ENCODE measurements around the gene AFMID.

DNA sequence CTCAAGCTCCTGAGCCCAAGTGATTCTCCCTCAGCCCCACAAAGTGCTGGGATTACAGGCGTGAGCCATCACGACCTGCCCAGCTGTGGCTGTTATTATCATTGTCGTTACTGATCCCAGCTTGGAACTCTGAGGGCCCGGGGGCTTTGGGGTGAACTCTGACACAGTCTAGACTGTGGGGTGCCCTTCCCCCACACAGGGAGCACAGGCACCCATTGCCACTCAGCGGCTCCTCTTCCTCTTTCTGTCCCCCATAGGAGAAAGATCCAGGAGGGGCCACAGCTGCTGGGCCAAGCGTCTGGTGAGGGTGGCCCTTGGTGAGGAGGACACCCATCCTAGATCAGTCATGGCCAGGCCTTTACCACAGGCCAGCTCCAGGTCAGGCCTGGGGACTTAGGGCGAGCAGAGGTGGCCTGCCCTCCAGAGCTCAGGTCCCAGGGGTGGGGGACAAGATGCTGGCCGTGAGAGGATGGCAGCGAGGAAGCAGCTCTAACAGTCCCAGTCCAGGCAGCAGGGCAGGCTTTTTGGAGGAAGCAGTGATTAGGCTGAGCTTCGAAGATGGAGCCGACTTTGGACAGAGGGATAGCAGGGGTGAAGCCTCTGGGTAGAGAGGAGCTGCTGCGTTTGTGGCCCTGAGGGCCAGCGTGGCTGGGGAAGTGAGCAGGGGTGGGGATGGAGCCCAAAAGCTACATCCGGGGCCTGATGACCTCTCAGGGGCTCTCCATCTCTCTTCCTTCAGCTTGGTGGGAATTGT lies 69.0 kb downstream of the AFMID start:
- no peak for TF ChIP-seq CTCF (IDR thresholded peaks at IDR 0.05)
- no peak for TF ChIP-seq EP300 (IDR thresholded peaks at IDR 0.05)
- TF ChIP-seq POLR2AphosphoS5 (IDR thresholded peaks at IDR 0.05), result no peak

Data from upper lobe of left lung (tissue), 4 donors.